Left renal cortex interstitium (tissue), 4 donors: ENCODE data around the gene FOXK1. TPM values are rescaled to one million over a fixed set of nuclear protein-coding genes. Genes with fewer than 3 reads are reported as not detected.
"Not testable (repeated sequence)": the region's sequence is repeated elsewhere in the genome, so short reads cannot be mapped to it uniquely, and the experiment has no call there.

Experiments
- DNase-seq, 4 donors: peaks; one replicate each; pipeline ENCODE4 v3.0.0-alpha.2; 2013; ENCODE audit warnings: low read depth in 4 of 4, low spot score in 2 of 4, missing footprints in 1 of 4
- polyA plus RNA-seq, 4 donors: library from polyadenylated mRNA; unstranded; fragments of 120-200 nt; gene quantifications; one replicate each; pipeline ENCODE4 v1.2.1, GENCODE V29; 2013; ENCODE audit not compliant: insufficient read length in 4 of 4

The FOXK1 gene
- polyA plus RNA-seq, 4 donors: 11.5 to 23.0 (median 16.6) TPM

DNA sequence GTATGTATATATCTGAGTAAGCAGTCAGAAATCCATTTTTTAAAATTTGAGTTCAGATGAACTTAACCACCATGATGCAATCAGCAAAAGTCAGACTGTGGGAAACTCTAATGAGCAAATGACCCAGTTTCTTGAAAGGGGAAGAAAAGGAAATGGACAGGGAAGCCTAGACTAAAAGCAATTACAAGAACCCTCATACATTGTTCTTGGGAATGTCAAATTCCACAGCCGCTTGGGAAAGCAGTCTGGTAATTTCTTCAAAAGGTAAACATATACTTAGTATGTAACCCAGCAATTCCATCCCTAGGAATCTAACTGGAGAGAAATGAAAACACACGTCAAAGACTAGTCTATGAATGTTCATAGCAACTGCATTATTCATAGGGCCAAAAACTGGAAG lies 16.4 kb upstream of the FOXK1 start:
- DNase-seq: no peak

DNA sequence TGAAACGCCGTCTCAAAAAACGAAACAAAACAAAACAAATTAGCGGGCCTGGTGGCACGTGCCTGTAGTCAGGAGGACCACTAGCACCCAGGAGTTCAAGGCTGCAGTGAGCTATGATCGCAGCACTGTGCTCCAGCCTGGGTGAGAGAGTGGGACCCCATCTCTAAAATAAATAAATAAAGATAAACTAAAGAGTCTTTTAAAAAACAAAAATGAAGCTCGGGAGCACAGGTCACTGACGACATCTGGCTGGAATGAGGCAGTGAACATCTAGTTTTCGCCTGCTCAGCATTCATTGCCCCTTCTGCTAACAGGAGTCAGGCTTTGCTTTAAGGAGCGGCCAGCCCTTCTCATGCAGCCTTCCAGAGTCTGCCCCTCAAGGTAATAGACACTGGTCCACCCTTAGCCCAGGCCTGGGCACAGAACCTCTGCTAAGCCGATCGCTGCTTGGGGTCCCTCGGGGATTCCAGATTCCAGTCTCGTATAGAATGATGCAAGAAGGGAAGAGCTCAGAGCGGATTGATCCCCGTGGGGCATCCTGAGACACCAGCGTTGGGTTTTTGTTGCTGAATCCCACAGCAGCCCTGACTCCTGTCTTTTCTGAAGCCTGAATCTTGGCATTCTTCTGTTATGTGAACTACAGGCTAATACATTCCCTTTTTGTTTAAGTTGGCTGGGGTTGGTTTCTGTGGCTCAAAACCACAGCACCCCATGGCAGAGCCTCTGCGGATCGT lies 14.2 kb upstream of the FOXK1 start:
- no peak for DNase-seq

DNA sequence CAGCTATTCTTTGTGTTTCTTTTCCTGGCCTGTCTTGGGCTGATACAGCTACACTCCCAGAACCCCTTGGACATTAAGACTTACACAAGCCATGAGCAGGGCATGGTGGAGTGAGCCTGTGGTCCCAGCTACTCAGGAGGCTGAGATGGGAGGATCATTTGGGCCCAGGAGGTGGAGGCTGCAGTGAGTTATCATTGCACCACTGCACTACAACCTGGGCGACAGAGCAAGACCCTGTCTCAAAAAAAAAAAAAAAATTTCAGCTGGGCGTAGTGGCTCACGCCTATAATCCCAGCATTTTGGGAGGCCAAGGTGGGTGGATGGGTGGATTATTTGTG lies 13.6 kb upstream of the FOXK1 start:
- no peak for DNase-seq

DNA sequence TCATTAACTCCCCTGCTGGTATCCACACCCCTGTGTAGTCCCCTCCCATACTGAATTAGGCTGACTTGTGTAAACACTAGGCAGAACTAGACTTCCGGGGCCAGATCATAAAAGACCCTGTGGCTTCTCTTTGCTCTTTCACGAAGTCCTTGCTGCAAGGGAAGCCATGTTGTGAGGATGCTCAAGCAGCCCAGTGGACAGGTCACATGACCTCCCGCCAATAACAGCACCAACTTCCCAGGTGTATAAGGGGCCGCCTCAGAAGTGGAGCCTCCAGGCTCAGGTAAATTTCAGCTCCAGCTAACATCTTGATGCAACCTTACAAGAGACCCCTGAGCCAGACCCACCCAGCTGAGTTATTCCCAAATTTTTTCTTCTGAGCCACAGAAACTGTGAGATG lies 11.3 kb upstream of the FOXK1 start:
- DNase-seq: no peak

DNA sequence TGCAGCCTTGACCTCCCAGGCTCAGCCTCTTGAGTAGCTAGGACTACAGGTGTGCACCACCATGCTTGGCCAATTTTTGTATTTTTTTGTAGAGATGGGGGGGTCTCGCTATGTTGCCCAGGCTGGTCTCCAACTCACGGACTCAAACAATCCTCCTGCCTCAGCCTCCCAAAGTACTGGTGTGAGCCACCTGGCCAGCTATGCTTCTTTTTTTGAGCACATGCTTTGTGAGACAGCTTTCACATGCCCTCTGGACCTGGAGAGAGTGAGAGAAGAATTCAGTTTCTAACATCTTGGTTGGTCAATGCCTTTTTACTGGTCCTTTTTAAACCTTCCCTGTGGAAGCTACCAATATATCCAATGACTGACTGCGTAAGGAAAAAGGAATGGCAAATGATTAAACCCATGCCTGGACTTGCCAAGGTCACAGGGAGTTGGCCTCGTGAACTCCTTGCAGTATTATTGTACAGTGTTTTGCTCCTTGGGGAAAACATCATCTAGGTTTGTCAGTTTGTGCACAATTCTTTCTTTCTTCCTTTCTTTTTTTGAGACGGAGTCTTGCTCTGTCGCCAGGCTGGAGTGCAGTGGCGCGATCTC lies 6.2 kb upstream of the FOXK1 start:
- DNase-seq: no peak

DNA sequence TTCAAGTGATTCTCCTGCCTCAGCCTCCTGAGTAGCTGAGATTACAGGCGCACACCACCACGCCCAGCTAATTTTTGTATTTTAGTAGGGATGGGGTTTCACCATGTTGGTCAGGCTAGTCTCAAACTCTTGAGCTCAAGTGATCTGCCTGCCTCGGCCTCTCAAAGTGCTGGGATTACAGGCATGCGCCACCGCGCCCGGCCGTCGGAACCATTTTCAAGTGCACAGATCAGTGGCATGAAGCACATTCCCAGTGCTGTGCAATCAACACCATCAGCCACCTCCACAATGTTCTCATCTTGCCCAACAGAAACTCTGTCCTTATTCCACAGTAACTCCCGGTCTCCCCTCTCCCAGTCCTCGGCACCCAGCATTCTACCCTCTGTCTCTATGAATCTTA lies 4.6 kb upstream of the FOXK1 start:
- DNase-seq: not testable (repeated sequence)

DNA sequence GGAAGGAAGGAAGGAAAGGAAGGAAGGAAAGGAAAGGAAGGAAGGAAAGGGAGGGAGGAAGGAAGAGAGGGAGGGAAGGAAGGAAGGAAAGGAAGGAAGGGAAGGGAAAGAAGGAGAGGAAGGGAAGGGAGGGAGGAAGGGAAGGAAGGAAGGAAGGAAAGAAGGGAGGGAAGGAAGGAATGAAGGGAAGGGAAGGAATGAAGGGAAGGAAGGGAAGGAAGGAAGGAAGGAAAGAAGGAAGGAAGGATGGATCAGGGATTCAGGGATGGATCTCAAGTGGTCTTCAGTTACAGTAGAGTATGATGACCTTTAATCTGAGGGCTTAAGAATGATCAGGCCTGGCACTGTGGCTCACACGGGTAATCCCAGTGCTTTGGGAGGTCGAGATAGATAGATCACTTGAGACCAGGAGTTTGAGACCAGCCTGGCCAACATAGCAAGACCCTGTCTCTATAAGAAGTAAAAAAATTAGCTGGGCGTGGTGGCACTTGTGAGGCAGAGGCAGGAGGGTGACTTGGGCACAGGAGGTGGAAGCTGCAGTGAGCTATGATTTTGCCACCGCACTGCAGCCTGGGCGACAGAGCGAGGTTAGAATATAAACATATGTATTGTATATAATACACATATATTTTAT lies 760 bp upstream of the FOXK1 start:
- no peak for DNase-seq

DNA sequence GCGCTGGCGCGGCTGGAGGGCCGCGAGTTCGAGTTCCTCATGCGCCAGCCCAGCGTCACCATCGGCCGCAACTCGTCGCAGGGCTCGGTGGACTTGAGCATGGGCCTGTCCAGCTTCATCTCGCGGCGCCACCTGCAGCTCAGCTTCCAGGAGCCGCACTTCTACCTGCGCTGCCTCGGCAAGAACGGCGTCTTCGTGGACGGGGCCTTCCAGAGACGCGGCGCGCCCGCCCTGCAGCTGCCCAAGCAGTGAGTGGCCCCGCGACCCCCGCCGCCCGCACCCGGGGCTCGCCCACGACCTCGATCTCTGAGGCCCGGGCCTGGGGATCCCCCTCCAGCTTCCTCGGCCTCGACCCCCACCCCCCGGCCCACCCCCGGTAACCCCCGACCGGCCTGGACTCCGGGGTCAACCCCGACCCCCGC lies 537 bp downstream of the FOXK1 start:
- DNase-seq: no peak

DNA sequence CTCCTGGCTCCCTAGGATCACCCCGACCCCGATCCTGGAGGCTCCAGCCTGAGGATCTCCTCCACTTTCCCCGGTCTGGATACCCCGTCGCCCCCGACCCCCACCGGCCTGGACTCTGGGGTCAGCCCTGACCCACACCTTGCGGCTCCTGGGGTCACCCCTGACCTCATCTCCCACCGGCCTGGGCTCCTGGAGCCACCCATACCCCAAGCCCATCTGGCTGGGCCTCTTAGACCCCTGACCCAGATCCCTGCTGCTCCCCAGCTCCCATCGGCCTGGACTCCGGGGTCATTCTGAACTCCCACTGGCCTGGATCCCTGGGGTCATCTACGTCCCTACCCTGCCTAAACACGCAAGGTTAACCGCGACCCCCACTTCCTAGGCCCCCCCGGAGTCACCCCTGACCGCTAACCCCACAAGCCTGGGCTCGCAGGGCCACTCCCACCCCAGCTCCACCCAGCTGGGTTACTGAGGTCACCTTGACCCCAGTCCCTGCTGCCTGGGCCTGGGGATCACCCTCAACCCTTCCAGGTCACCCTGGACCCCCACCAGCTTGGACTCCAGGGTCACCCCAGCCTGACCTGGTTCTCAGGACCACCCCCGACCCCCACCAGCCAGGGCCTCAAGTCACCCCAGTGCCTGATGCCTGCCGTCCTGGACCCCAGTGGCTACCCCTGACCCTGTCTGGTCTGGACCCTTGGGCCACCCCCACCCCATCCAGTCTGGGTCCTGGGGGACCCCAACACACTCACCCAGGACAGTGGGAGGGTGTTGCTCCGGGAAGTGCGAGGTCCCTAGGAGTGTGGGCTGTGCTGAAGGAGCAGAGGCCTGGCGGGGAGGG lies 1.2 kb downstream of the FOXK1 start:
- no peak for DNase-seq

DNA sequence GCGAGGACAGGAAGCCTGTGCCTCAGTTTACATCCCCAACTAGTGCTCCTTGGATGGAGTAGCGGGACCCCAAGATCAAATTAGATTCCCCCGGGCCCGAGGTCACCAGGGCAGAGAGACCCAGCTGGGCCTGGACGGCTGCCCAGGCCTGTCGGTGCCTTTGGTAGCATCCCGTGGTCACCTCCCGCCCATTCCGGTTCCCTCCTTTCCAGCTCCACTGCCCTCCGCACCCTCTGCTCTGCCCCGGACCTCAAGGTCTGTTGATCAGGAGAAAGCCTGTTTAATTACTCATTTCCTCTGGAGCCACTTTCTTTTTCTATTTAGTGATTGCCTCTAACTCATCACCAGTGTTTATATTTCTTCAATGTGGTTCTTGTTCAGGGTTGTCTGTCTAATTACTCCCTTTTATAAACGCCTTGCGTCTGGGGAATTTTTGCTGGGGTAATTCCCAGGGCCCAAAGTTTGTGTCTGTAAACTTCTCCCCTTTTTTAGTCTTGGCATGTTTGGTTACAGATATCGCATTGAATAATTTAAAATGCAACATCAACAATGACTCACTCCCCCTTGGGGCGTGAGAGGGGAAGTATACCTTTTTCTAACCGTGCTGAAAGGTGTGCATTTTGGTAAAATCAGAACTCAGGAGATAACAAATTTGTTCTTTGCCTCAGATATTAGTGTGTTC lies 1.9 kb downstream of the FOXK1 start:
- DNase-seq: no peak

DNA sequence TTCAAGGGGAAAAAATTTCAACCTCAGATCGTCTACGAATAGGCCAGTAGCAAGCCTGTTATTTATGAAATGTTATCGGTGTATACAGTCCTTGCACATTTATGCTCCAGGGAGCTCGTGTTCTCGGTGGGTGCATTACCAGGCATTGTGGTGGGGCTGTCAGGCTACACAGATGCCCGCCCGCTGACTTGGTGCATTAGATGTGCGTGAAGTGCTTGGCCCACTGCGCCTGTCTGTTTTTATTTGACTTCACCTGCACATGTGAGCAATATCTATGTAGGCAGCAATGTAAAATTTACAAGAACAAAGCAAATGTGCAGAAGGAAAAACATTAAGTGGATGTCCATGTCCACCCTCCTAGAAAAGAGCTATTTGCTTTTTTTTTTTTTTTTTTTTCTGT lies 2.8 kb downstream of the FOXK1 start:
- no peak for DNase-seq

DNA sequence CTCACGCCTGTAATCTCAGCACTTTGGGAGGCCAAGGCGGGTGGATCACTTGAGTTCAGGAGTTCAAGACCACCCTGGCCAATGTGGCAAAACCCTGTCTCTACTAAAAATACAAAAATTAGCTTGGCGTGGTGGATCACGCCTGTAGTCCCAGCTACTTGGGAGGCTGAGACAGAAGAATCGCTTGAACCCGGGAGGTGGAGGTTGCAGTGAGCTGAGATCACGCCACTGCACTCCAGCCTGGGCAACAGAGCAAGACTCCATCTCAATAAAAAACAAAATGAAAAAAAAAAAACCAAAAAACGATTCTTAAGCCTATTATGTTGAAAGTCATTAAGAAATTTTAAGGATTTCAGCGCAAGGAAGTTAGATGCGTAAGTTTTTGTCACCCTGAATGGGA lies 3.6 kb downstream of the FOXK1 start:
- DNase-seq: not testable (repeated sequence)

DNA sequence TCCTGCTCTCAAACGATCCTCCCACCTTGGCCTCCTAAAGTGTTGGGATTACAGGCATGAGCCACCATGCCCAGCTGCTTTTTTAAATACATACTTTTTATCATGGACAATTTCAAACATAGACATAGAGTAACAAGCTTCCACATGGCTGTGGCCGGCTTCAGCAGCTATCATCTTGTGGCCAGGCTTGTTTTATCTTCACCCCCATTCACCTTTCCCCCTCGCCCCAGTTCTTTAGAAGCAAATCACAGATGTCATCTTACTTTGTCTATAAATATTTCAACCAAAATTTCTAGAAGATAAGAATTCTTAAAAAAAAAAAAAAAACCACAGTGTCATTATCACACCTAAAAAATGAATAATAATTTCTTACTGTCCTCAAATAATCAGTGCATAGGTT lies 5.9 kb downstream of the FOXK1 start:
- no peak for DNase-seq

DNA sequence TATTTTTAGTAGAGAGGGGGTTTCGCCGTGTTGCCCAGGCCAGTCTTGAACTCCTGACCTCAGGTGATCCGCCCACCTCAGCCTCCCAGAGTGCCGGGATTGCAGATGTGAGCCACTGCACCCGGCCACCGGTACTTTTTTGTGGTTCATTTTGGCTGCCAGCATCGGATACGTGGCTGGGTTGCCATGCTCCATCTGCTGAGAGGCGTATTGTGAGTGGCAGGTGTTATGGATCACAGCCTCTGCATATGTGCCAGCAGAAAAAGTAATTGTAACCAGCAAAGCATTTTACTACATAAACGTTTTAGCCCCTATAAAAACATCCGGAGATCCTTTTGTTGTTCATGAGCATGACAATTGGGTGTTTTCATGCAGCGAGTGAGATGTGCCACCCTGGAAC lies 7.1 kb downstream of the FOXK1 start:
- no peak for DNase-seq

DNA sequence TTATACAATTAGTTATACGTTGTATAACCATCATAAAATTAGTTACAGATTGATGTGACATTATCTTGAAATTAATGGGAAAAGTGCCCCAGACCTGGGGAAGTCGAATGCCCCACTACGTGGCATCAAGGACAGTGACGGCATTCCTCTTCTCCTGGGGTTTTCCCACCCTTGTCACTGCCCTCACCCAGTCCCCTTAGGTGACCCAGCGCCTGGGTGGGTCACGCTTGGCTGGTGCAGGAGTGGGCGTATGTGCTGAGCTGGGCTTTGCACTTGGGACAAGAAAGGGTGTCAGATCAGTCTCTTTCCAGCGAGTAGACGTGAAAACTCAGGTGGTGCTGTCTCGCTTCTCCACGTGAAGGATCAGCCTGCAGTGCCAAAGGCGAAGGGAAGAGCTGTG lies 7.6 kb downstream of the FOXK1 start:
- DNase-seq: no peak

DNA sequence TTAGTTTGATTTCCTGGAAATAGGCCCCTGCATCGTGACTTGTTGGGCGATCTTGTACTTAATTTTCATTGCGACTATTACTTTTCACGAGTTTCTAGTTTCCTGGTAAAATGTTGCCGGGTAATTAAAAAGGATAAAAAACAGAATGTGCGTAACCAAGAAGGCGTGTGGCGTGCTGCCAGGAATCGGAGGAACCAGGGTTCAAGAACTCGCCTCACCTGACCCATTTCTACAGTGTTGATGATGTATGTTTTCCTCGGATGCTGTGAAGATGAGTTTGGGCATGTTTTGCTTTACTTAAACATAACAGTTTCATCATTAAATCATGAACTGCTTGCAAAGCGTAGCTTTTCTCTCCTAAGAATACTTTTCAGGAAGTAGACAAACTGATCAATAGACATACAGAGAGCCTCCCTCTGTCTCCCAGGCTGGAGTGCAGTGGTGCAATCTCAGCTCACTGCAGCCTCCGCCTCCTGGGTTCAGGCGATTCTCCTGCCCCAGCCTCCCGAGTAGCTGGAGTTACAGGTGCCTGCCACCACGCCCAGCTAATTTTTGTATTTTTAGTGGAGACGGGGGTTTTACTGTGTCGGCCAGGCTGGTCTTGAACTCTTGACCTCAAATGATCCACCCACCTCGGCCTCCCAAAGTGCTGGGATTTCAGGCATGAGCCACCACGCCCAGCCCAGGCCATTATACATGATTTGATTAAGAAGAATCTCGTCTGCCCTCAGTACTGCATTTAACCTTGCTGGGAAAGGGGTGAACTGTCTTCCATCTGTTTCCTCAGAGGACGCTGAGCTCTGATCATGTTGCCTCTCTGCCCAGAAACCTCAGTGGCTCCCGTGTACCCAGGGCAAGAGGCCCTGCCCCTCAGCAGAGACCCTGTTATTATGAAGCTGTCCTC lies 9.1 kb downstream of the FOXK1 start:
- DNase-seq: no peak

DNA sequence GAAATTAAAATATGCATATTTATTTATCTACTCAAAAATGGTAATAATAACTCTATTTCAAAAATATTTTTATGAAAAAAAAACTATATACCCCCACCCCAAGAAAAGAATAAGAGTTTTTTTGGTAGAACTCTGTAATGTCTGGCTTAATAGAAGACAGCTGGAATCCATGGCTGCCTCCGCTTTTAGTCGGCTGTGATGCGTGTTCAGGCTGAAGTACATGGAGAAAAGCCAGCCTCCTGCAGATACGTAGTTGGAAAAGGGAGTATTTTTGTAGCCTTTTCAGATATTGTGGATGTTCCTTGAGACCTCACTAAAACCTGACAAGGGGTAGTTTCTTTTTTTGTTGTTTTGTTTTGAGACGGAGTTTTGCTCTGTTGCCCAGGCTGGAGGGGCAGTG lies 10.0 kb downstream of the FOXK1 start:
- no peak for DNase-seq

DNA sequence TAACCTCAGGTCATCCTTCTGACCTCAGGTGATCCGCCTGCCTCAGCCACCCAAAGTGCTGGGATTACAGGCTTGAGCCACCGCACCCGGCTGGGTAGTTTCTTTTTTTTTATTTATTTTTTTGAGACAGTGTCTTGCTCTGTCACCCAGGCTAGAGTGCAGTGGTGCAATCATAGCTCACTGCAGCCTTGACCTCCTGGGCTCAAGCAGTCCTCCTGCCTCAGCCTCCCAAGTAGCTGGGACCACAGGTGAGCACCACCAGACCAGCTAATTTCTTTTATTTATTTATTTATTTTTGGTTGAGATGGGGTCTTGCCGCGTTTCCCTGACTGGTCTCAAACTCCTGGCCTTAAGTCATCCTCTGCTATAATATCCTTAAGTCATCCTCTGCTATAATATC lies 10.5 kb downstream of the FOXK1 start:
- not testable (repeated sequence) for DNase-seq

DNA sequence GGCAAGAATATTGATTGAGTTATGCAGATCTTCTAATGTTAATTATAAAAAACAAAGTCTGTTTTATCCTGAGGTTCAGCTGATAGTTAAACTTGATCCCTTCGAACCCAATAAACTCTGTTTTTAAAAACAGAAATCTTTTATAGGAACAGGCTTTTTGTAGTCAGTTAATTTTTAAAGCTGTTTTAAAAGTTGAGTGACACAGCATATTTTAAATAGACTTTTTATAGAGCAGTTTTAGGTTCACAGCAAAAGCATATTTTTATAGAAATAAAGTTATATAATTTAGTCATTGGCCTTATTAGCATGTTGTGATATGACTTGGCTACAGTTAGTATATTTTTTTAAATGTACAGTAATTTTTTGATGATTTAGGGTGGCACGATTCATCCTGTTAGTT lies 11.1 kb downstream of the FOXK1 start:
- DNase-seq: no peak

DNA sequence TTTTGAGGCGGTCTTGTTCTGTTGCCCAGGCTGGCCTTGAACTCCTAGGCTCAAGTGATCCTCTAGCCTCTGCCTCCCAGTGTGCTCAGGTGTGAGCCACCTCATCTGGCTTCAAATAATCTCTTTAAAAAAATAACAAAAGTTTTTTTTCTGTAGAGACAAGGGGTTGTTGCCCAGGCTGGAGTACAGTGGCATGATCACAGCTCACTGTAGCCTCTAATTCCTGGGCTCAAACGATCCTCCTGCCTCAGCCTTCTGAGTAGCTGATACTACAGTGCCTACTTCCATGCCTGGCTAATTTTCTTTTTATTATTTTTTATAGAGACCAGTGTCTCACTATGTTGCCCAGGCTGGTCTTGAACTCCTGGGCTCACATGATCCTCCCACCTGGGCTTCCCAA lies 11.7 kb downstream of the FOXK1 start:
- no peak for DNase-seq
